Neuron (in vitro differentiated cells): Measurements from ENCODE around the gene KRI1.

Experiments used
- H2AFZ ChIP-seq: one replicate; pipeline ENCODE4 v1.6.1; 2013; ENCODE audit warnings: low read depth, mild to moderate bottlenecking, inconsistent platforms, low read length, moderate library complexity
- H3K27me3 ChIP-seq: one replicate; pipeline ENCODE4 v1.6.1; 2013; ENCODE audit warnings: low read length; ENCODE audit not compliant: insufficient read depth
- H3K36me3 ChIP-seq: one replicate; pipeline ENCODE4 v1.6.1; 2013; ENCODE audit warnings: low read length; ENCODE audit not compliant: insufficient read depth
- H3K4me1 ChIP-seq: one replicate; pipeline ENCODE4 v1.6.1; 2013; ENCODE audit warnings: low read length; ENCODE audit not compliant: insufficient read depth
- H3K4me3 ChIP-seq: 2 replicates; pipeline ENCODE4 v1.5.1; 2013; ENCODE audit warnings: mild to moderate bottlenecking, low read length, moderate library complexity
- H3K9me3 ChIP-seq: one replicate; pipeline ENCODE4 v1.6.1; 2013; ENCODE audit warnings: low read length

The KRI1 gene

GRCh38 chr19:10565567-10566407 lies at the start of gene KRI1:
KRI1 (minus strand) TSS chr19:10566010; CDS start chr19:10565999, 11 bp downstream.
- H3K4me3 ChIP-seq: peak within 1 kb of the TSS; percentile 62
- H3K27me3 ChIP-seq: no peaks in the 10 kb centered on the region
- H2AFZ ChIP-seq: peak within 1 kb of the TSS; percentile 15
- peaks cover 31% of the 10 kb centered on the region for H3K4me1 ChIP-seq
- peaks cover 8% of the 10 kb centered on the region for H3K36me3 ChIP-seq
- no peaks in the 10 kb centered on the region for H3K9me3 ChIP-seq

GRCh38 chr19:10612499-10613119 lies 46.8 kb upstream of the KRI1 start:
- Histone ChIP-seq H2AFZ (no peak overlapping the region), H3K4me1 (no peaks in the 10 kb centered on the region), H3K36me3 (peaks cover 2% of the 10 kb centered on the region), H3K9me3 (peaks cover 2% of the 10 kb centered on the region), H3K27me3 (no peaks in the 10 kb centered on the region), H3K4me3 (no peak overlapping the region)

GRCh38 chr19:10611907-10612306 lies 46.1 kb upstream of the KRI1 start:
- H3K4me3 ChIP-seq: no peak overlapping the region
- H2AFZ ChIP-seq: no peak overlapping the region
- peaks cover 2% of the 10 kb centered on the region for H3K36me3 ChIP-seq
- peaks cover 2% of the 10 kb centered on the region for H3K9me3 ChIP-seq
- H3K4me1 ChIP-seq: no peaks in the 10 kb centered on the region
- H3K27me3 ChIP-seq: no peaks in the 10 kb centered on the region

- Histone ChIP-seq H2AFZ (no peak overlapping the region), H3K27me3 (no peaks in the 10 kb centered on the region), H3K9me3 (no peaks in the 10 kb centered on the region), H3K36me3 (no peaks in the 10 kb centered on the region), H3K4me1 (peaks cover 10% of the 10 kb centered on the region), H3K4me3 (no peak overlapping the region)
These were observed 38.7 kb upstream of the KRI1 start for GRCh38 chr19:10604460-10604980.

GRCh38 chr19:10603873-10604459 lies 38.2 kb upstream of the KRI1 start:
- Histone ChIP-seq H3K36me3 (no peaks in the 10 kb centered on the region), H3K9me3 (no peaks in the 10 kb centered on the region), H2AFZ (no peak overlapping the region), H3K27me3 (no peaks in the 10 kb centered on the region), H3K4me3 (peak overlapping the region; percentile 93), H3K4me1 (peaks cover 10% of the 10 kb centered on the region)

GRCh38 chr19:10603084-10603872 lies 37.5 kb upstream of the KRI1 start:
- H3K4me3 ChIP-seq: peak overlapping the region; percentile 93
- no peaks in the 10 kb centered on the region for H3K36me3 ChIP-seq

GRCh38 chr19:10602330-10603083 lies 36.7 kb upstream of the KRI1 start:
- H2AFZ ChIP-seq: peak overlapping the region; percentile 75
- no peaks in the 10 kb centered on the region for H3K27me3 ChIP-seq
- no peaks in the 10 kb centered on the region for H3K9me3 ChIP-seq
- peak overlapping the region; percentile 93 for H3K4me3 ChIP-seq
- peaks cover 10% of the 10 kb centered on the region for H3K4me1 ChIP-seq
- H3K36me3 ChIP-seq: no peaks in the 10 kb centered on the region

More at GRCh38 chr19:10603084-10603872, 37.5 kb upstream of the KRI1 start:
- Histone ChIP-seq H3K27me3 (no peaks in the 10 kb centered on the region), H2AFZ (peak overlapping the region; percentile 75), H3K9me3 (no peaks in the 10 kb centered on the region), H3K4me1 (peaks cover 10% of the 10 kb centered on the region)

- Histone ChIP-seq H3K9me3 (no peaks in the 10 kb centered on the region), H2AFZ (peak overlapping the region; percentile 68), H3K36me3 (no peaks in the 10 kb centered on the region), H3K4me3 (peak overlapping the region; percentile 58), H3K27me3 (no peaks in the 10 kb centered on the region), H3K4me1 (peaks cover 10% of the 10 kb centered on the region)
These were observed 36.2 kb upstream of the KRI1 start for GRCh38 chr19:10601999-10602329.

- Histone ChIP-seq H3K4me3 (no peak overlapping the region), H3K4me1 (peaks cover 10% of the 10 kb centered on the region), H3K9me3 (no peaks in the 10 kb centered on the region), H3K27me3 (no peaks in the 10 kb centered on the region), H2AFZ (no peak overlapping the region), H3K36me3 (no peaks in the 10 kb centered on the region)
These were observed 34.3 kb upstream of the KRI1 start for GRCh38 chr19:10600149-10600548.

- H2AFZ ChIP-seq: no peak overlapping the region
- H3K4me1 ChIP-seq: no peaks in the 10 kb centered on the region
- no peaks in the 10 kb centered on the region for H3K36me3 ChIP-seq
- no peaks in the 10 kb centered on the region for H3K9me3 ChIP-seq
- H3K27me3 ChIP-seq: peaks cover 3% of the 10 kb centered on the region
- no peak overlapping the region for H3K4me3 ChIP-seq
These were observed 28.2 kb upstream of the KRI1 start for GRCh38 chr19:10593820-10594637.

- Histone ChIP-seq H3K4me1 (no peaks in the 10 kb centered on the region), H3K27me3 (peaks cover 3% of the 10 kb centered on the region), H3K4me3 (no peak overlapping the region), H2AFZ (no peak overlapping the region), H3K9me3 (no peaks in the 10 kb centered on the region), H3K36me3 (no peaks in the 10 kb centered on the region)
These were observed 27.3 kb upstream of the KRI1 start for GRCh38 chr19:10593148-10593547.

GRCh38 chr19:10587839-10588150 lies 22.0 kb upstream of the KRI1 start:
- H3K36me3 ChIP-seq: no peaks in the 10 kb centered on the region
- no peak overlapping the region for H3K4me3 ChIP-seq
- H3K4me1 ChIP-seq: no peaks in the 10 kb centered on the region
- H2AFZ ChIP-seq: no peak overlapping the region
- H3K27me3 ChIP-seq: peaks cover 19% of the 10 kb centered on the region
- H3K9me3 ChIP-seq: no peaks in the 10 kb centered on the region
